VCaP (cell line): ENCODE data around the gene PIGR.

Experiments used
- H3K27ac ChIP-seq: fragments of 450-650 bp; 2 replicates; pipeline ENCODE4 v1.5.1; 2017
- CTCF ChIP-seq: fragments of 450-650 bp; conservative IDR thresholded peaks from 2 replicates; pipeline ENCODE4 v1.5.1; 2017; ENCODE audit warnings: mild to moderate bottlenecking, moderate library complexity

PIGR gene

GRCh38 chr1:206953126-206953525 is 6.9 kb upstream of the PIGR start:
- H3K27ac ChIP-seq, result peak overlapping the region; percentile 90
- no peak for TF ChIP-seq CTCF

- H3K27ac ChIP-seq, result peak overlapping the region; percentile 90
- TF ChIP-seq CTCF, result no peak
These were observed 5.9 kb upstream of the PIGR start for GRCh38 chr1:206952171-206952570.

GRCh38 chr1:206951318-206952100 is 5.2 kb upstream of the PIGR start:
- TF ChIP-seq CTCF, result no peak
- peak overlapping the region; percentile 90 for H3K27ac ChIP-seq

- peak overlapping the region; percentile 90; the same call in 1 of the 2 replicates for H3K27ac ChIP-seq
- no peak for TF ChIP-seq CTCF
These were observed 3.4 kb upstream of the PIGR start for GRCh38 chr1:206949641-206950040.

- no peak for TF ChIP-seq CTCF
These were observed 2.9 kb upstream of the PIGR start for GRCh38 chr1:206949208-206949607.

GRCh38 chr1:206947255-206947654 is 989 bp upstream of the PIGR start:
- no peak for TF ChIP-seq CTCF
- no peak overlapping the region for H3K27ac ChIP-seq

More at GRCh38 chr1:206949208-206949607, 2.9 kb upstream of the PIGR start:
- H3K27ac ChIP-seq, result no peak overlapping the region; the same call in 1 of the 2 replicates

- no peak for TF ChIP-seq CTCF
- no peak overlapping the region for H3K27ac ChIP-seq
These were observed 487 bp downstream of the PIGR start for GRCh38 chr1:206945779-206946178.
